Head of caudate nucleus (tissue), 42 donors: ENCODE data around the gene PAK2.
A peak's percentile ranks its signal among the peaks of the same experiment; 100 is the strongest.
"Not testable (repeated sequence)": the region's sequence is repeated elsewhere in the genome, so short reads cannot be mapped to it uniquely, and the experiment has no call there.

Source experiments
- DNase-seq, 42 donors: peaks; one replicate each; pipeline versions ENCODE4 v3.0.0 to v3.0.0-alpha.2; 2020 to 2021; ENCODE audit warnings: mixed read lengths in 7 of 42
- intact Hi-C: fragments of 100-400 bp; cut with DNase I; formaldehyde crosslinking; loops from one replicate; pipeline ENCODE4 v1.15.0; 2022

PAK2 gene

GRCh38 chr3:196726788-196727675 lies 12.6 kb upstream of the PAK2 start:
- intact Hi-C loops: no loop called here
- no peak for DNase-seq

GRCh38 chr3:196735751-196736150 lies 3.9 kb upstream of the PAK2 start:
- no peak for DNase-seq
- intact Hi-C loops: loop anchor here (5.0 kb wide), 1 partner anchor 207 kb away; the partner anchor contains the start of gene NCBP2

GRCh38 chr3:196736670-196737374 lies 2.8 kb upstream of the PAK2 start:
- DNase-seq: no peak
- intact Hi-C loops: loop anchor here (5.0 kb wide), 1 partner anchor 205 kb away; the partner anchor contains the start of gene NCBP2

GRCh38 chr3:196737655-196738054 lies 2.0 kb upstream of the PAK2 start:
- DNase-seq: no peak
- intact Hi-C loops: loop anchor here (5.0 kb wide), 1 partner anchor 205 kb away; the partner anchor contains the start of gene NCBP2

- intact Hi-C loops: no loop called here
- DNase-seq: peak in 34 of 42 donors; percentile 16 to 60 (median 37)
Observed at GRCh38 chr3:196740481-196741248, 1.0 kb downstream of the PAK2 start.

- intact Hi-C loops: no loop called here
- DNase-seq: no peak
Observed at GRCh38 chr3:196741249-196741889, 1.7 kb downstream of the PAK2 start.

- intact Hi-C loops, DNase-seq: not testable (repeated sequence)
Observed at GRCh38 chr3:196743569-196743968, 3.9 kb downstream of the PAK2 start.

- no peak for DNase-seq
- intact Hi-C loops: no loop called here
Observed at GRCh38 chr3:196749125-196749524, 9.5 kb downstream of the PAK2 start.

GRCh38 chr3:196753201-196753600 lies 13.5 kb downstream of the PAK2 start:
- intact Hi-C loops: no loop called here
- DNase-seq: no peak

- intact Hi-C loops: no loop called here
- DNase-seq: no peak
Observed at GRCh38 chr3:196754091-196754981, 14.7 kb downstream of the PAK2 start.

- intact Hi-C loops: no loop called here
Observed at GRCh38 chr3:196756732-196757131, 17.1 kb downstream of the PAK2 start.

GRCh38 chr3:196757876-196758739 lies 18.5 kb downstream of the PAK2 start:
- intact Hi-C loops: no loop called here
- DNase-seq: peak in 4 of 42 donors; percentile 18 to 54 (median 32)

More at GRCh38 chr3:196756732-196757131, 17.1 kb downstream of the PAK2 start:
- DNase-seq: no peak

GRCh38 chr3:196763179-196763578 lies 23.5 kb downstream of the PAK2 start:
- DNase-seq: peak in 18 of 42 donors; percentile 11 to 80 (median 39)

GRCh38 chr3:196765454-196765853 lies 25.8 kb downstream of the PAK2 start:
- intact Hi-C loops: no loop called here
- DNase-seq: no peak

More at GRCh38 chr3:196763179-196763578, 23.5 kb downstream of the PAK2 start:
- intact Hi-C loops: no loop called here

GRCh38 chr3:196771067-196771466 lies 31.4 kb downstream of the PAK2 start:
- intact Hi-C loops: no loop called here
- DNase-seq: no peak

GRCh38 chr3:196772102-196772501 lies 32.4 kb downstream of the PAK2 start:
- intact Hi-C loops: no loop called here

GRCh38 chr3:196772897-196773296 lies 33.2 kb downstream of the PAK2 start:
- intact Hi-C loops: no loop called here
- DNase-seq: peak in 13 of 42 donors; percentile 8 to 69 (median 35)

More at GRCh38 chr3:196772102-196772501, 32.4 kb downstream of the PAK2 start:
- DNase-seq: no peak
